Measurements from ENCODE around the gene REEP1. TPM values are rescaled to one million over a fixed set of nuclear protein-coding genes. Genes with fewer than 3 reads are reported as not detected.
"Not testable (repeated sequence)": the region's sequence is repeated elsewhere in the genome, so short reads cannot be mapped to it uniquely, and the experiment has no call there.

The REEP1 gene
- total RNA-seq, 2 experiments from 2014 or later: not detected

- no peaks in the 10 kb centered on the region for H3K79me2 ChIP-seq (ENCODE audit: insufficient read depth, low read depth, low read length)
- no peak overlapping the region for H3K4me3 ChIP-seq (ENCODE audit: low read depth, low read length, poor library complexity, severe bottlenecking)
- no peaks in the 10 kb centered on the region for H3K9me3 ChIP-seq (ENCODE audit: low read length)
- no peaks in the 10 kb centered on the region for H3K36me3 ChIP-seq (ENCODE audit: insufficient read depth, low read length)
- intact Hi-C loops (cut with micrococcal nuclease; ENCODE audit: unreplicated experiment): no loop called here
- H2AFZ ChIP-seq (ENCODE audit: low read length): no peak overlapping the region; the same call in 1 of the 2 replicates
- BruUV-seq (replicated peaks): no TSS peak
- H4K20me1 ChIP-seq (ENCODE audit: insufficient read depth, low read length): no peaks in the 10 kb centered on the region
- H3K9me2 ChIP-seq (ENCODE audit: insufficient read depth, low read length): no peaks in the 10 kb centered on the region
- CTCF ChIA-PET (ENCODE audit: unreplicated experiment): interaction anchor here (1.0 kb wide), 1 partner anchor 27 kb away, joined by 3 read pairs; no protein-coding TSS in a partner anchor
- no peak overlapping the region for H3K27ac ChIP-seq (ENCODE audit: low read depth, low read length, poor library complexity, severe bottlenecking)
- H3K4me1 ChIP-seq (ENCODE audit: insufficient read depth, low read length, poor library complexity, severe bottlenecking): peaks cover 17% of the 10 kb centered on the region
- H3K4me2 ChIP-seq (ENCODE audit: low read length): no peak overlapping the region
- TF ChIP-seq CTCF (conservative IDR thresholded peaks at IDR 0.05; ENCODE audit: low read length): no peak
- TF ChIP-seq EZH2phosphoT487 (IDR thresholded peaks at IDR 0.05; ENCODE audit: borderline replicate concordance, low read depth, low read length): no peak
- POLR2A ChIA-PET: no interaction called here
- no peak for DNase-seq (ENCODE audit: low spot score)
Measured at GRCh38 chr2:86249176-86249575, 88.2 kb downstream of the REEP1 start.

GRCh38 chr2:86245222-86245621, 92.2 kb downstream of the REEP1 start:
- intact Hi-C loops (cut with micrococcal nuclease; ENCODE audit: unreplicated experiment); H4K20me1 ChIP-seq (ENCODE audit: insufficient read depth, low read length); H3K9me3 ChIP-seq (ENCODE audit: low read length); H3K4me3 ChIP-seq (ENCODE audit: low read depth, low read length, poor library complexity, severe bottlenecking); H3K27ac ChIP-seq (ENCODE audit: low read depth, low read length, poor library complexity, severe bottlenecking); H2AFZ ChIP-seq (ENCODE audit: low read length); DNase-seq (ENCODE audit: low spot score); H3K4me2 ChIP-seq (ENCODE audit: low read length); H3K9me2 ChIP-seq (ENCODE audit: insufficient read depth, low read length); BruUV-seq (replicated peaks); H3K36me3 ChIP-seq (ENCODE audit: insufficient read depth, low read length); H3K79me2 ChIP-seq (ENCODE audit: insufficient read depth, low read depth, low read length); CTCF ChIA-PET (ENCODE audit: unreplicated experiment); POLR2A ChIA-PET: not testable (repeated sequence)
- H3K4me1 ChIP-seq (ENCODE audit: insufficient read depth, low read length, poor library complexity, severe bottlenecking): peaks cover 48% of the 10 kb centered on the region

- intact Hi-C loops (cut with micrococcal nuclease; ENCODE audit: unreplicated experiment): loop anchor here (5.0 kb wide), 1 partner anchor 123 kb away; no protein-coding TSS in a partner anchor
- BruUV-seq (replicated peaks); H3K4me2 ChIP-seq (ENCODE audit: low read length); CTCF ChIA-PET (ENCODE audit: unreplicated experiment); H3K9me3 ChIP-seq (ENCODE audit: low read length); DNase-seq (ENCODE audit: low spot score); H3K36me3 ChIP-seq (ENCODE audit: insufficient read depth, low read length); H2AFZ ChIP-seq (ENCODE audit: low read length); H3K27ac ChIP-seq (ENCODE audit: low read depth, low read length, poor library complexity, severe bottlenecking); H3K4me3 ChIP-seq (ENCODE audit: low read depth, low read length, poor library complexity, severe bottlenecking); H3K9me2 ChIP-seq (ENCODE audit: insufficient read depth, low read length); H4K20me1 ChIP-seq (ENCODE audit: insufficient read depth, low read length); H3K79me2 ChIP-seq (ENCODE audit: insufficient read depth, low read depth, low read length): not testable (repeated sequence)
- POLR2A ChIA-PET: interaction anchor here (0.8 kb wide), 1 partner anchor 16 kb away, joined by 3 read pairs; no protein-coding TSS in a partner anchor
- peaks cover 46% of the 10 kb centered on the region for H3K4me1 ChIP-seq (ENCODE audit: insufficient read depth, low read length, poor library complexity, severe bottlenecking)
Measured at GRCh38 chr2:86244781-86245180, 92.6 kb downstream of the REEP1 start.
